ENCODE results near the gene WFS1. TPM values are rescaled to one million over a fixed set of nuclear protein-coding genes. Genes with fewer than 3 reads are reported as not detected.

WFS1 gene
- polyA plus RNA-seq, 1 of the 3 experiments (the other 2 are of a cell fraction): 18.7 TPM

DNA sequence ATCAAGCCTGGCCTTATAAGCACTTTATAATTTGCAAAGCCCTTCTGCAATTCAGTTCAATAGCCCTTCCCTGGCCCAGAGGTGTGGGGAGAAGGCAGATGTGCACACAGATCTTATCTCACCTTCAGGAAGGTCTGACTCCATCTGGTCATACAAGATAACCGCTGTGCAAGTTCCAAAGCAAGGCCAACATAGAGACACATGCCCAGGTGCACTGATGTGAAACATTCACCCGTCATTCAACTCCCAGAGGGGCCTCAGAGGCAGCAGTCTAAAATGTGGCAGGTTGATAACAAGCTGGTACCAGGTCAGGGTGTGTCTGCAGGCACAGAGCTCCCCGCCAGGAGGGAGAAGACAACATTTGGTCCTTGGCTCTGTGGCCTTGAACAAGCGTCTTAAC is 10.9 kb upstream of the WFS1 start:
- no peak for DNase-seq
- H3K4me2 ChIP-seq: no peak overlapping the region
- no peak overlapping the region for H3K9ac ChIP-seq
- H3K36me3 ChIP-seq (replicated peaks in 1 of 2; ENCODE audit: control insufficient read depth in 1 of 2, insufficient read depth in 2 of 2, low read length in 1 of 2): no peaks in the 10 kb centered on the region
- H3K27me3 ChIP-seq (ENCODE audit: insufficient read depth): no peaks in the 10 kb centered on the region; the same call in 1 of the 2 replicates
- no peaks in the 10 kb centered on the region for H4K20me1 ChIP-seq (ENCODE audit: insufficient read depth)
- WGBS (ENCODE audit: low lambda C conversion rate): 50% methylated on average over 3 of the region's 4 CpGs
- no peaks in the 10 kb centered on the region for H3K9me2 ChIP-seq
- CTCF ChIA-PET: interaction anchor here (0.9 to 37.6 kb wide), 5 partner anchors 8 to 288 kb away, joined by 3 to 1048 read pairs (median 6); no protein-coding TSS in a partner anchor
- H2AFZ ChIP-seq (ENCODE audit: low read depth): no peak overlapping the region
- H3F3A ChIP-seq (replicated peaks; ENCODE audit: insufficient read depth): no peaks in the 10 kb centered on the region
- no peaks in the 10 kb centered on the region; a peak in 1 of 4 replicates for H3K4me1 ChIP-seq (ENCODE audit: control insufficient read depth in 1 of 2, insufficient read depth in 2 of 2, low read depth in 1 of 2, low read length in 1 of 2)
- no peak overlapping the region for H3K4me3 ChIP-seq (ENCODE audit: low read depth in 2 of 2, low read length in 1 of 2)
- TF ChIP-seq GABPA (IDR thresholded peaks at IDR 0.05; ENCODE audit: low read depth) (no peak), GATA2 (CRISPR knock-in tag; IDR thresholded peaks at IDR 0.05) (peak; percentile 63), EZH2phosphoT487 (IDR thresholded peaks at IDR 0.05; ENCODE audit: borderline replicate concordance, low read depth) (no peak)
- H3K79me2 ChIP-seq (ENCODE audit: insufficient read depth): no peaks in the 10 kb centered on the region
- no peak overlapping the region for H3K27ac ChIP-seq (ENCODE audit: low read depth in 2 of 2, low read length in 1 of 2)
- H3K9me3 ChIP-seq: no peaks in the 10 kb centered on the region
- POLR2A ChIA-PET: no interaction called here

DNA sequence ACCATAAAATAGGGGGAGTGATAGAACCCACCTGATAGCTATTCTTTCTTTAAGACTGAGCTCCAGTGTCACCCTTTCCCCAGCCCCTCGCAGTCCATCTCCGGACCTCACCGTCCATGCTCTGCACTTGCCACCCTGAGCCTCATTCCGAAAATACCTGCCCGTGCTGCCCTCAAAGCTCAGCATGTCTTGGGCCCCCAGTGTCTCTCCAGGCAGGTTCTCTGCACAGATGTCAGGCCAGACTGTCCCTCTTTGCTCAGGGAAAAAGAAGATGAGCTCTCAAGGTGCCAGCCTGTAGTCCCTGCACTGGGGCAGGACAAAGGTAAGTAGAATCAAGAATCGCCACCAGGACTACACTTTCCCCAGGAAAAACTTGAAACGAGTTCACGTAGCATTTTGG is 9.8 kb upstream of the WFS1 start:
- Histone ChIP-seq H3F3A (replicated peaks; ENCODE audit: insufficient read depth) (no peaks in the 10 kb centered on the region), H3K4me2 (no peak overlapping the region), H2AFZ (ENCODE audit: low read depth) (no peak overlapping the region), H3K27me3 (ENCODE audit: insufficient read depth) (no peaks in the 10 kb centered on the region; the same call in 1 of the 2 replicates), H3K36me3 (replicated peaks in 1 of 2; ENCODE audit: control insufficient read depth in 1 of 2, insufficient read depth in 2 of 2, low read length in 1 of 2) (no peaks in the 10 kb centered on the region), H4K20me1 (ENCODE audit: insufficient read depth) (no peaks in the 10 kb centered on the region), H3K9ac (no peak overlapping the region), H3K27ac (ENCODE audit: low read depth in 2 of 2, low read length in 1 of 2) (no peak overlapping the region), H3K79me2 (ENCODE audit: insufficient read depth) (no peaks in the 10 kb centered on the region), H3K9me3 (no peaks in the 10 kb centered on the region), H3K4me3 (ENCODE audit: low read depth in 2 of 2, low read length in 1 of 2) (no peak overlapping the region), H3K4me1 (ENCODE audit: control insufficient read depth in 1 of 2, insufficient read depth in 2 of 2, low read depth in 1 of 2, low read length in 1 of 2) (no peaks in the 10 kb centered on the region; a peak in 1 of 4 replicates), H3K9me2 (no peaks in the 10 kb centered on the region)
- CTCF ChIA-PET: interaction anchor here (0.9 to 37.6 kb wide), 4 partner anchors 9 to 261 kb away, joined by 3 to 1048 read pairs (median 126); no protein-coding TSS in a partner anchor
- TF ChIP-seq ZBTB33 (IDR thresholded peaks at IDR 0.05; ENCODE audit: borderline replicate concordance, low read depth) (no peak), TEAD4 (IDR thresholded peaks at IDR 0.05; ENCODE audit: borderline replicate concordance, insufficient read depth) (no peak), YY1 (IDR thresholded peaks at IDR 0.05; ENCODE audit: low read depth) (no peak), RFX5 (IDR thresholded peaks at IDR 0.05; ENCODE audit: low read length) (no peak), JUND (IDR thresholded peaks at IDR 0.05) (no peak), PBX3 (IDR thresholded peaks at IDR 0.05) (no peak), SIN3A (IDR thresholded peaks at IDR 0.05; ENCODE audit: borderline replicate concordance, low read depth, low read length) (no peak), EP300 (IDR thresholded peaks at IDR 0.05; ENCODE audit: borderline replicate concordance in 1 of 2, low read depth in 1 of 2, low read length in 1 of 2) (no peak), SMC3 (IDR thresholded peaks at IDR 0.05; ENCODE audit: low read depth, low read length) (no peak), NRF1 (IDR thresholded peaks at IDR 0.05; ENCODE audit: low read depth, low read length) (no peak), FOXJ3 (CRISPR knock-in tag; IDR thresholded peaks at IDR 0.05) (no peak), FOXM1 (IDR thresholded peaks at IDR 0.05; ENCODE audit: low read depth) (no peak), RCOR1 (IDR thresholded peaks at IDR 0.05; ENCODE audit: low read length) (no peak), MXI1 (IDR thresholded peaks at IDR 0.05; ENCODE audit: low read depth, low read length) (no peak), USF2 (IDR thresholded peaks at IDR 0.05; ENCODE audit: borderline replicate concordance, low read depth, low read length) (no peak), POLR2AphosphoS5 (IDR thresholded peaks at IDR 0.05; ENCODE audit: low read depth, low read length) (no peak), EZH2phosphoT487 (IDR thresholded peaks at IDR 0.05; ENCODE audit: borderline replicate concordance, low read depth) (no peak), GATA2 (CRISPR knock-in tag; IDR thresholded peaks at IDR 0.05) (no peak)
- TF ChIP-seq, protein P1, sequence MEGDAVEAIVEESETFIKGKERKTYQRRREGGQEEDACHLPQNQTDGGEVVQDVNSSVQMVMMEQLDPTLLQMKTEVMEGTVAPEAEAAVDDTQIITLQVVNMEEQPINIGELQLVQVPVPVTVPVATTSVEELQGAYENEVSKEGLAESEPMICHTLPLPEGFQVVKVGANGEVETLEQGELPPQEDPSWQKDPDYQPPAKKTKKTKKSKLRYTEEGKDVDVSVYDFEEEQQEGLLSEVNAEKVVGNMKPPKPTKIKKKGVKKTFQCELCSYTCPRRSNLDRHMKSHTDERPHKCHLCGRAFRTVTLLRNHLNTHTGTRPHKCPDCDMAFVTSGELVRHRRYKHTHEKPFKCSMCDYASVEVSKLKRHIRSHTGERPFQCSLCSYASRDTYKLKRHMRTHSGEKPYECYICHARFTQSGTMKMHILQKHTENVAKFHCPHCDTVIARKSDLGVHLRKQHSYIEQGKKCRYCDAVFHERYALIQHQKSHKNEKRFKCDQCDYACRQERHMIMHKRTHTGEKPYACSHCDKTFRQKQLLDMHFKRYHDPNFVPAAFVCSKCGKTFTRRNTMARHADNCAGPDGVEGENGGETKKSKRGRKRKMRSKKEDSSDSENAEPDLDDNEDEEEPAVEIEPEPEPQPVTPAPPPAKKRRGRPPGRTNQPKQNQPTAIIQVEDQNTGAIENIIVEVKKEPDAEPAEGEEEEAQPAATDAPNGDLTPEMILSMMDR (IDR thresholded peaks at IDR 0.05): no peak
- POLR2A ChIA-PET: interaction anchor here (0.6 kb wide), 1 partner anchor 10 kb away, joined by 3 read pairs; the partner anchor contains the start of gene WFS1
- WGBS (ENCODE audit: low lambda C conversion rate): 73% methylated on average over 8 of the region's 8 CpGs
- DNase-seq: no peak
